Caco-2 (cell line): Measurements from ENCODE around the gene RBM4B. TPM values are rescaled to one million over a fixed set of nuclear protein-coding genes. Genes with fewer than 3 reads are reported as not detected.

Experiments
- BruUV-seq: library from RNA; stranded (reverse); fragments of 400-500 nt; replicated peaks from 2 replicates; lab custom pipeline; 2021; lab: Mats Ljungman, UMichigan
- CTCF ChIA-PET: fragments of 300-600 bp; sonication (Branson Sonifier 250); formaldehyde crosslinking; loops from one replicate; lab custom pipeline; 2022; ENCODE audit warnings: antibody characterized with exemption; lab: Charles Lee
- POLR2A ChIA-PET: fragments of 300-600 bp; sonication (Branson Sonifier 250); formaldehyde crosslinking; loops from one replicate; lab custom pipeline; 2022; ENCODE audit warnings: antibody characterized with exemption; lab: Charles Lee
- DNase-seq, 2 experiments: peaks; one replicate each; pipeline versions ENCODE4 v3.0.0 to v3.0.0-alpha.2; 2020 to 2022
- H3K27me3 ChIP-seq: replicated peaks from 2 replicates; pipeline ENCODE4 v1.6.0; 2011; ENCODE audit warnings: low read length; ENCODE audit not compliant: control insufficient read depth, insufficient read depth
- H3K36me3 ChIP-seq: 2 replicates; pipeline ENCODE4 v1.5.1; 2011; ENCODE audit warnings: low read length; ENCODE audit not compliant: control insufficient read depth, insufficient read depth
- H3K4me1 ChIP-seq: fragments of 250-450 bp; sonication (Bioruptor Pico); 2 replicates; pipeline ENCODE4 v1.5.1; 2020; ENCODE audit warnings: mild to moderate bottlenecking
- H3K4me3 ChIP-seq: 2 replicates; pipeline ENCODE4 v1.5.1; 2011; ENCODE audit warnings: low read depth, mild to moderate bottlenecking, control low read depth, low read length
- H3K9me3 ChIP-seq: fragments of 250-450 bp; sonication (Bioruptor Pico); 2 replicates; pipeline ENCODE4 v1.5.1; 2020; ENCODE audit warnings: mild to moderate bottlenecking, moderate library complexity
- H3K27ac Mint-ChIP-seq: one replicate; pipeline ENCODE4 v1.8.0; 2022; ENCODE audit warnings: mixed read lengths; ENCODE audit not compliant: unreplicated experiment
- H3K27me3 Mint-ChIP-seq: one replicate; pipeline ENCODE4 v1.8.0; 2022; ENCODE audit warnings: mixed read lengths; ENCODE audit not compliant: insufficient read depth, unreplicated experiment
- H3K36me3 Mint-ChIP-seq: one replicate; pipeline ENCODE4 v1.8.0; 2022; ENCODE audit warnings: mild to moderate bottlenecking, mixed read lengths; ENCODE audit not compliant: insufficient read depth, unreplicated experiment
- H3K4me1 Mint-ChIP-seq: one replicate; pipeline ENCODE4 v1.8.0; 2022; ENCODE audit warnings: low read depth, mixed read lengths; ENCODE audit not compliant: unreplicated experiment
- H3K4me3 Mint-ChIP-seq: one replicate; pipeline ENCODE4 v1.8.0; 2022; ENCODE audit warnings: mild to moderate bottlenecking, moderate library complexity, mixed read lengths; ENCODE audit not compliant: unreplicated experiment
- H3K9me3 Mint-ChIP-seq: one replicate; pipeline ENCODE4 v1.8.0; 2022; ENCODE audit warnings: mixed read lengths; ENCODE audit not compliant: unreplicated experiment
- intact Hi-C: fragments of 100-400 bp; cut with micrococcal nuclease; formaldehyde crosslinking; loops from one replicate; pipeline ENCODE4 v1.10.0; 2022; ENCODE audit not compliant: unreplicated experiment
- total RNA-seq: library from RNA; stranded (reverse); gene quantifications from 2 replicates; pipeline ENCODE4 v1.2.3, GENCODE V29; 2022
- TF ChIP-seq, protein P1 (sequence below), 2 experiments: fragments of 200-600 bp in 1 of 2; IDR thresholded peaks; 1 replicate in 1 of 2; 2 replicates in 1 of 2; pipeline versions ENCODE4 v1.5.1 to v1.8.0; 2011 to 2022; ENCODE audit warnings: antibody characterized with exemption in 1 of 2, control low read depth in 1 of 2, inconsistent platforms in 1 of 2, low read depth in 1 of 2, low read length in 1 of 2, mild to moderate bottlenecking in 1 of 2, moderate library complexity in 1 of 2; ENCODE audit not compliant: insufficient read depth in 1 of 2, severe bottlenecking in 1 of 2, unreplicated experiment in 1 of 2

The RBM4B gene
- total RNA-seq, 1 experiment from 2014 or later, result 45.8 TPM

- DNase-seq, result no peak
- Mint-ChIP-seq H3K27me3 (no peaks in the 10 kb centered on the region), H3K27ac (no peak overlapping the region), H3K4me1 (peaks cover 7% of the 10 kb centered on the region), H3K36me3 (peaks cover 18% of the 10 kb centered on the region), H3K4me3 (no peak overlapping the region), H3K9me3 (no peaks in the 10 kb centered on the region)
- TF ChIP-seq, protein P1, sequence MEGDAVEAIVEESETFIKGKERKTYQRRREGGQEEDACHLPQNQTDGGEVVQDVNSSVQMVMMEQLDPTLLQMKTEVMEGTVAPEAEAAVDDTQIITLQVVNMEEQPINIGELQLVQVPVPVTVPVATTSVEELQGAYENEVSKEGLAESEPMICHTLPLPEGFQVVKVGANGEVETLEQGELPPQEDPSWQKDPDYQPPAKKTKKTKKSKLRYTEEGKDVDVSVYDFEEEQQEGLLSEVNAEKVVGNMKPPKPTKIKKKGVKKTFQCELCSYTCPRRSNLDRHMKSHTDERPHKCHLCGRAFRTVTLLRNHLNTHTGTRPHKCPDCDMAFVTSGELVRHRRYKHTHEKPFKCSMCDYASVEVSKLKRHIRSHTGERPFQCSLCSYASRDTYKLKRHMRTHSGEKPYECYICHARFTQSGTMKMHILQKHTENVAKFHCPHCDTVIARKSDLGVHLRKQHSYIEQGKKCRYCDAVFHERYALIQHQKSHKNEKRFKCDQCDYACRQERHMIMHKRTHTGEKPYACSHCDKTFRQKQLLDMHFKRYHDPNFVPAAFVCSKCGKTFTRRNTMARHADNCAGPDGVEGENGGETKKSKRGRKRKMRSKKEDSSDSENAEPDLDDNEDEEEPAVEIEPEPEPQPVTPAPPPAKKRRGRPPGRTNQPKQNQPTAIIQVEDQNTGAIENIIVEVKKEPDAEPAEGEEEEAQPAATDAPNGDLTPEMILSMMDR (IDR thresholded peaks at IDR 0.05; ENCODE audit: insufficient read depth in 1 of 2, low read depth in 1 of 2, low read length in 1 of 2, severe bottlenecking in 1 of 2, unreplicated experiment in 1 of 2), result no peak
- no peaks in the 10 kb centered on the region for H3K27me3 ChIP-seq
- no peak overlapping the region for H3K4me3 ChIP-seq
- peaks cover 5% of the 10 kb centered on the region for H3K4me1 ChIP-seq
- no TSS peak for BruUV-seq
- H3K36me3 ChIP-seq, result 0 out of 2 replicates have a peak, but pooled peaks cover 1% of the 10 kb centered on the region
- intact Hi-C loops, result no loop called here
- no peaks in the 10 kb centered on the region for H3K9me3 ChIP-seq
- ChIA-PET CTCF (no interaction called here), POLR2A (no interaction called here)
These were observed 6.2 kb upstream of the RBM4B start for GRCh38 chr11:66683877-66684276.

DNA sequence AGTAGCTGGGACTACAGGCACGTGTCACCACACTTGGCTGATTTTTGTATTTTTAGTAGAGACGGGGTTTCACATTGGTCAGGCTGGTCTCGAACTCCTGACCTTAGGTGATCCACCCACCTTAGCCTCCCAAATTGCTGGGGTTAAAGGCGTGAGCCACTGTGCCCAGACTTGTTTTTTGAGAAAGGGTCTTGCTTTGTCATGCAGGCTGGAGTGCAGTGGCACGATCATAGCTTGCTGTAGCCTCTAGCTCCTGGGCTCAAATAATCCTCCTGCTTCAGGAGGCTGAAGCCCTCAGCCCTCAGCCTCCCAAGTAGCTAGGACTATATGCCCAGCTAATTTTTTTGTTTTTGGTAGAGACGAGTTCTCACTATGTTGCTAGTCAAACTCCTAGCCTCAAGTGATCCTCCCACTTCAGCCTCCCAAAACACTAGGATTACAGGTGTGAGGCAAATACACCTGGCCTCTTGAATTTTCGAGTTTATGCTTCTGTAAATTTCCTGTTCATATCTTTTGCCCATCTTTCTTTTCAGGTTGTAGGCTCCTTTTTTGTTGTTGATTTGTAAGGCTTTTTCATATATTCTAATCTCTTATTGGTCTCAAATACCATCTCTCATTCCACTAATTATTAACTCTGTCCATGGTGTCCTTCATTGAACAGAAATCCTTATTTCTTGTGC lies 3.4 kb upstream of the RBM4B start:
- no peak for DNase-seq
- Mint-ChIP-seq H3K9me3 (no peaks in the 10 kb centered on the region), H3K4me1 (peaks cover 4% of the 10 kb centered on the region), H3K27ac (no peak overlapping the region), H3K4me3 (no peak overlapping the region), H3K27me3 (no peaks in the 10 kb centered on the region), H3K36me3 (peaks cover 41% of the 10 kb centered on the region)
- Histone ChIP-seq H3K9me3 (no peaks in the 10 kb centered on the region), H3K4me1 (peaks cover 9% of the 10 kb centered on the region), H3K27me3 (no peaks in the 10 kb centered on the region), H3K36me3 (peaks cover 2% of the 10 kb centered on the region; the same call in 1 of the 2 replicates), H3K4me3 (no peak overlapping the region)
- TF ChIP-seq, protein P1 (IDR thresholded peaks at IDR 0.05; ENCODE audit: insufficient read depth in 1 of 2, low read depth in 1 of 2, low read length in 1 of 2, severe bottlenecking in 1 of 2, unreplicated experiment in 1 of 2), result no peak
- intact Hi-C loops, result no loop called here
- POLR2A ChIA-PET, result no interaction called here
- CTCF ChIA-PET, result interaction anchor here (0.6 to 0.7 kb wide), 2 partner anchors 51 to 373 kb away, joined by 3 to 4 read pairs; no protein-coding TSS in a partner anchor
- BruUV-seq, result no TSS peak

DNA sequence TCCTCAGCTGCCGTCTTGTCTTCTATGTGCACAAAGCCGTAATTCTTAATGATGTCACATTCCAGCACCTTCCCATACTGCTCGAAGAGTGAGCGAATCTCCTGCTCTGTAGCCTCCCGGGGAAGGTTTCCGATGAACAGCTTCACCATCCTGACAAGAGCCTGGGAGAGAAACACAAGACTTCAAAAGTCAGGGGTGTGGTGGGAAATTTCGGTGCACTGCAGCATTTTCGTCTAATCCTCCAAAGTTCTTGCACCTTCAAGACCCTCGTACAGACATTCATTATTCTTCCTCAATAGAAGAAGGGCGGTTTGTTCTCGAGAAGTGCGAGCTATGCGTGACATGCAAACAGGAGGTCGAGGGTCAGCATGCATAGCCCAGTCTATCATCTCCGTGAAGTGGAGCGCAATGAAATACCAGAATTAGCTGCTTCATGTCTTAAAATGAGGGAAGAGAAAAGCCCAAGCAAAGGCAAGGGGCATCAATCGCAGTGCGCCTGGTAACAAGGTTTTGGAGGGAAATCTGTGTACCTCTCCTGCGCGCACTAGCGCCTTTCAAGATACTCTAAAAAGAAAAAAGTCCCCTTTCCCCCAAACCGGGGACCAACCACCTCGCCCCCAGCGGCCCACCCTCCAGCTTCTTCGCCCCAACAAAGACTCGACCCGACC lies 622 bp downstream of the RBM4B start:
- ChIA-PET CTCF (interaction anchor here (0.5 to 2.6 kb wide), 19 partner anchors 9 to 1988 kb away, joined by 3 to 43 read pairs (median 8); partner anchors contain the start of genes ACTN3, CCDC87, CCS and DPP3), POLR2A (interaction anchor here (0.6 to 2.8 kb wide), 17 partner anchors 9 to 788 kb away, joined by 3 to 62 read pairs (median 5); partner anchors contain the start of genes CCDC87, CCS, DPP3 and MRPL11)
- Mint-ChIP-seq H3K4me3 (peak overlapping the region; percentile 94), H3K27me3 (no peaks in the 10 kb centered on the region), H3K9me3 (no peaks in the 10 kb centered on the region), H3K27ac (peak overlapping the region; percentile 98), H3K36me3 (peaks cover 57% of the 10 kb centered on the region), H3K4me1 (peaks cover 16% of the 10 kb centered on the region)
- TF ChIP-seq, protein P1 (IDR thresholded peaks at IDR 0.05; ENCODE audit: insufficient read depth in 1 of 2, low read depth in 1 of 2, low read length in 1 of 2, severe bottlenecking in 1 of 2, unreplicated experiment in 1 of 2), result no peak
- H3K4me3 ChIP-seq, result peak overlapping the region; percentile 71
- H3K9me3 ChIP-seq, result no peaks in the 10 kb centered on the region
- intact Hi-C loops, result loop anchor here (1.0 to 5.0 kb wide), 3 partner anchors 39 to 155 kb away; partner anchors contain the start of genes ACTN3, RBM4 and ZDHHC24
- no peaks in the 10 kb centered on the region for H3K27me3 ChIP-seq
- H3K36me3 ChIP-seq, result peaks cover 4% of the 10 kb centered on the region; the same call in 1 of the 2 replicates
- no TSS peak for BruUV-seq
- H3K4me1 ChIP-seq, result peaks cover 21% of the 10 kb centered on the region
- no peak for DNase-seq
